Loucy (cell line): Measurements from ENCODE around the gene SEPTIN7.

Experiments used
- H2AFZ ChIP-seq: fragments of 200-600 bp; sonication (generic); 2 replicates; pipeline ENCODE4 v1.6.0; 2016; ENCODE audit warnings: antibody characterized with exemption, mild to moderate bottlenecking, low read length, moderate library complexity
- H3F3A ChIP-seq: fragments of 200-600 bp; 2 replicates; pipeline ENCODE4 v1.6.0; 2016; ENCODE audit warnings: antibody characterized with exemption, low read depth, mild to moderate bottlenecking
- H3K27me3 ChIP-seq: fragments of 200-600 bp; sonication (generic); 2 replicates; pipeline ENCODE4 v1.6.1; 2014; ENCODE audit warnings: low read length, mild to moderate bottlenecking; ENCODE audit not compliant: insufficient read depth, poor library complexity, severe bottlenecking
- H3K36me3 ChIP-seq: fragments of 200-600 bp; sonication (generic); 2 replicates; pipeline ENCODE4 v1.6.1; 2016; ENCODE audit warnings: low read length; ENCODE audit not compliant: insufficient read depth
- H3K4me1 ChIP-seq: fragments of 200-600 bp; sonication (generic); 2 replicates; pipeline ENCODE4 v1.5.1; 2014; ENCODE audit warnings: low read length, mild to moderate bottlenecking; ENCODE audit not compliant: insufficient read depth, poor library complexity, severe bottlenecking
- H3K4me2 ChIP-seq: fragments of 200-600 bp; sonication (generic); 2 replicates; pipeline ENCODE4 v1.6.0; 2014; ENCODE audit warnings: antibody characterized with exemption, low read length, low read depth, mild to moderate bottlenecking; ENCODE audit not compliant: poor library complexity, severe bottlenecking
- H3K4me3 ChIP-seq: fragments of 200-600 bp; sonication (generic); 2 replicates; pipeline ENCODE4 v1.5.1; 2014; ENCODE audit warnings: low read length, mild to moderate bottlenecking, mixed read lengths; ENCODE audit not compliant: poor library complexity, severe bottlenecking
- H3K79me2 ChIP-seq: fragments of 200-600 bp; sonication (generic); 2 replicates; pipeline ENCODE4 v1.6.1; 2014; ENCODE audit warnings: low read length; ENCODE audit not compliant: insufficient read depth
- H3K9ac ChIP-seq: fragments of 200-600 bp; sonication (generic); 2 replicates; pipeline ENCODE4 v1.6.0; 2014; ENCODE audit warnings: mild to moderate bottlenecking, low read depth, low read length, moderate library complexity; ENCODE audit not compliant: poor library complexity, severe bottlenecking
- H3K9me2 ChIP-seq: fragments of 200-600 bp; sonication (generic); replicated peaks from 2 replicates; pipeline ENCODE4 v1.6.1; 2016; ENCODE audit warnings: low read depth, low read length, mixed read lengths
- H3K9me3 ChIP-seq: fragments of 200-600 bp; sonication (generic); 2 replicates; pipeline ENCODE4 v1.6.1; 2014; ENCODE audit warnings: mild to moderate bottlenecking, antibody characterized with exemption, low read length, low read depth; ENCODE audit not compliant: insufficient read depth
- H4K20me1 ChIP-seq: fragments of 200-600 bp; sonication (generic); 2 replicates; pipeline ENCODE4 v1.6.0; 2014; ENCODE audit warnings: antibody characterized with exemption, low read length, mild to moderate bottlenecking; ENCODE audit not compliant: insufficient read depth, poor library complexity, severe bottlenecking
- EZH2phosphoT487 ChIP-seq: fragments of 200-600 bp; IDR thresholded peaks from 2 replicates; pipeline ENCODE4 v1.6.1; 2018; ENCODE audit warnings: antibody characterized with exemption, mild to moderate bottlenecking, moderate library complexity, borderline replicate concordance
- TF ChIP-seq, protein P1 (sequence below): fragments of 200-600 bp; sonication (generic); conservative IDR thresholded peaks from 2 replicates; pipeline ENCODE4 v1.5.1; 2014; ENCODE audit warnings: mild to moderate bottlenecking, antibody characterized with exemption, low read length

SEPTIN7 gene

DNA sequence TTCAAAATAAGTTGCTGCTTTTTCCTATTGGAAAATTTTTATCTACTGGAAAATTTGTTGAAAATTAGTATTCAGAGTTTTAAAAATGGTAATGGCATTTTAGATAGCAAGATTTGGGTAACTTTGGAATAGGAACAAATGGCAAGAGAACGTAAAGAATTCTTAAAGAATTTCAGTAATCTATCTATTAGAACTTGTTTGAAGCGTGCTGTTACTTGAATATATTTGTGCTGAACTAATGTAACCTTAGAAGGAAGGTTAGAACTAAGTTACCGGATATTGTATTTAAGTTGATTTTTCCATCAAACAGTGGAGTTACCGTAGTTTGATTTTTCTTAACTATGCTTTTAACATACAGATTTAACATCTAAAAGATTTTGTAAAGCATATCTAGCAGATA is 25.9 kb downstream of the SEPTIN7 start:
- Histone ChIP-seq H4K20me1 (peaks cover 100% of the 10 kb centered on the region), H3K79me2 (peaks cover 100% of the 10 kb centered on the region)
- TF ChIP-seq, protein P1, sequence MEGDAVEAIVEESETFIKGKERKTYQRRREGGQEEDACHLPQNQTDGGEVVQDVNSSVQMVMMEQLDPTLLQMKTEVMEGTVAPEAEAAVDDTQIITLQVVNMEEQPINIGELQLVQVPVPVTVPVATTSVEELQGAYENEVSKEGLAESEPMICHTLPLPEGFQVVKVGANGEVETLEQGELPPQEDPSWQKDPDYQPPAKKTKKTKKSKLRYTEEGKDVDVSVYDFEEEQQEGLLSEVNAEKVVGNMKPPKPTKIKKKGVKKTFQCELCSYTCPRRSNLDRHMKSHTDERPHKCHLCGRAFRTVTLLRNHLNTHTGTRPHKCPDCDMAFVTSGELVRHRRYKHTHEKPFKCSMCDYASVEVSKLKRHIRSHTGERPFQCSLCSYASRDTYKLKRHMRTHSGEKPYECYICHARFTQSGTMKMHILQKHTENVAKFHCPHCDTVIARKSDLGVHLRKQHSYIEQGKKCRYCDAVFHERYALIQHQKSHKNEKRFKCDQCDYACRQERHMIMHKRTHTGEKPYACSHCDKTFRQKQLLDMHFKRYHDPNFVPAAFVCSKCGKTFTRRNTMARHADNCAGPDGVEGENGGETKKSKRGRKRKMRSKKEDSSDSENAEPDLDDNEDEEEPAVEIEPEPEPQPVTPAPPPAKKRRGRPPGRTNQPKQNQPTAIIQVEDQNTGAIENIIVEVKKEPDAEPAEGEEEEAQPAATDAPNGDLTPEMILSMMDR = no peak
- TF ChIP-seq EZH2phosphoT487 = no peak

DNA sequence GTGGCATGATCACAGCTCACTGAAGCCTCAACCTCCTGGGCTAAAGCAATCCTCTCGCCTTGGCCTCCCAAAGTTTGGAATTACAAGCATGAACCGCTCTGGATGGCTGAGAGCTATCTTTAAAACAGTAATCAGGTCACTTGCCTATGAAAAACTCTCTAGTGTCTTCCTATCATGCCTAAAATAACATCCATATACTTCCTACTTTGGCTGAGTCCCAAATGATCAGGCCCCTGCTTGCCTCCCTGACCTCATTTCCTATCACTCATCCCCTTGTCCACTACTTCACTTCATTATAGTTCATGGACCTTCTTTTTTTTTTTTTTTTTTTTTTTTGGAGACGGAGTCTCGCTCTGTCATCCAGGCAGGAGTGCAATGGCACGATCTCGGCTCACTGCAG is 28.0 kb downstream of the SEPTIN7 start:
- peaks cover 100% of the 10 kb centered on the region for H3K79me2 ChIP-seq
- H3F3A ChIP-seq = no peaks in the 10 kb centered on the region
- H3K27me3 ChIP-seq = no peaks in the 10 kb centered on the region
- H3K9me2 ChIP-seq = no peaks in the 10 kb centered on the region
- H3K4me3 ChIP-seq = no peak overlapping the region
- no peak overlapping the region for H3K4me2 ChIP-seq
- peaks cover 22% of the 10 kb centered on the region for H3K4me1 ChIP-seq
- H3K9ac ChIP-seq = no peak overlapping the region
- TF ChIP-seq, protein P1 = no peak
- no peak for TF ChIP-seq EZH2phosphoT487
- H4K20me1 ChIP-seq = peaks cover 100% of the 10 kb centered on the region
- H3K36me3 ChIP-seq = peaks cover 22% of the 10 kb centered on the region
- H3K9me3 ChIP-seq = no peaks in the 10 kb centered on the region
- no peak overlapping the region for H2AFZ ChIP-seq

More for the DNA sequence above, 25.9 kb downstream of the SEPTIN7 start:
- Histone ChIP-seq H3K4me2 (no peak overlapping the region), H3K9me2 (no peaks in the 10 kb centered on the region), H3K4me1 (peaks cover 26% of the 10 kb centered on the region), H3F3A (no peaks in the 10 kb centered on the region), H2AFZ (no peak overlapping the region), H3K4me3 (no peak overlapping the region), H3K36me3 (peaks cover 4% of the 10 kb centered on the region; the same call in 1 of the 2 replicates), H3K9ac (no peak overlapping the region), H3K9me3 (no peaks in the 10 kb centered on the region), H3K27me3 (no peaks in the 10 kb centered on the region)

DNA sequence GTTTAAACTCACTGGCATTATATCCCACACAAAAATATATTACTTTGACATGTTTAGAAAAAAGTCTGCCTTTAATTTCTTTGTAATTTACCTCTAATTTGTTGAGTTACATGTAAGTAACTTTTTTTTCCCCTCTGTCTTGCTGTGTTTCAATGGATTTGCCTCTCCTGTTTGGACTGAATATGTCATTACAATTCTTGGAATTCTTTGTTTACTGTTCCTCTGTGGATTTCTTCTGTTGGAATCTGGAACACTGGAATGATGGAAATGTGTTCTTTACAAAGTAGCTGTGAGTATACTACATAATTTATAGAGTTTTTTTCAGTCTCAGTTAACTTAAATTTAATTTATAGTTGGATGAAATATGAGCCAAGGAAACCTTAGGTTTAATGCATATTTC is 30.4 kb downstream of the SEPTIN7 start:
- Histone ChIP-seq H3K36me3 (peaks cover 46% of the 10 kb centered on the region), H4K20me1 (peaks cover 92% of the 10 kb centered on the region), H3K9me2 (no peaks in the 10 kb centered on the region), H3K9me3 (no peaks in the 10 kb centered on the region), H3K27me3 (no peaks in the 10 kb centered on the region), H3K79me2 (peaks cover 100% of the 10 kb centered on the region), H2AFZ (no peak overlapping the region), H3K4me3 (no peak overlapping the region), H3K4me2 (peak overlapping the region; percentile 33), H3K9ac (no peak overlapping the region), H3K4me1 (peaks cover 18% of the 10 kb centered on the region), H3F3A (no peaks in the 10 kb centered on the region)
- no peak for TF ChIP-seq EZH2phosphoT487
- TF ChIP-seq, protein P1 = no peak
